Measurements from ENCODE around the gene CLDN19. TPM values are rescaled to one million over a fixed set of nuclear protein-coding genes. Genes with fewer than 3 reads are reported as not detected.

Gene CLDN19
- total and polyA plus RNA-seq, 9 of the 15 experiments (the other 6 are each of a cell fraction or from before 2014, with no cell fraction given): not detected

DNA sequence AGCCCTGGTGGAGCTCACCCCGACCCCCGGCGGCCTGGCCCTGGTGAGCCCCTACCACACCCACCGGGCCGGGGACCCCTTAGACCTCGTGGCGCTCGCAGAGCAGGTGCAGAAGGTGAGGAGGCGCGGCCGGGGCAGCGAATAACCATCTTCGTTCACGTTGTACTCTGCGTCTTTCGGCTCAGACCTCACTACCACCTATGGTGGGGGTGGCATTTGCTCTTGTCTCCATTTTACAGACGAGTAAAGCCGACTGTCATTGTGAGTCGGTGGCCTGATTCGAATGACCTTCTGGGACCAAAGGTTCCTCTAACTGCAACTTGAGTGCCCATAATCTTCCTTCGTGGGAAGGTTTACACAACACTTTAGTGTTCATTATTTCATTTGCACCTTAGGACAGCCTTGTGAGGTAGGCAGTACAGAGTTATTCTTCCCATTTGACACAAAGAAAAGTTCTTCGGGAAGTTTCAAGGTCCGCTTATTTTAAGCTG is 27.5 kb upstream of the CLDN19 start (continued):
- TF ChIP-seq, protein P1, sequence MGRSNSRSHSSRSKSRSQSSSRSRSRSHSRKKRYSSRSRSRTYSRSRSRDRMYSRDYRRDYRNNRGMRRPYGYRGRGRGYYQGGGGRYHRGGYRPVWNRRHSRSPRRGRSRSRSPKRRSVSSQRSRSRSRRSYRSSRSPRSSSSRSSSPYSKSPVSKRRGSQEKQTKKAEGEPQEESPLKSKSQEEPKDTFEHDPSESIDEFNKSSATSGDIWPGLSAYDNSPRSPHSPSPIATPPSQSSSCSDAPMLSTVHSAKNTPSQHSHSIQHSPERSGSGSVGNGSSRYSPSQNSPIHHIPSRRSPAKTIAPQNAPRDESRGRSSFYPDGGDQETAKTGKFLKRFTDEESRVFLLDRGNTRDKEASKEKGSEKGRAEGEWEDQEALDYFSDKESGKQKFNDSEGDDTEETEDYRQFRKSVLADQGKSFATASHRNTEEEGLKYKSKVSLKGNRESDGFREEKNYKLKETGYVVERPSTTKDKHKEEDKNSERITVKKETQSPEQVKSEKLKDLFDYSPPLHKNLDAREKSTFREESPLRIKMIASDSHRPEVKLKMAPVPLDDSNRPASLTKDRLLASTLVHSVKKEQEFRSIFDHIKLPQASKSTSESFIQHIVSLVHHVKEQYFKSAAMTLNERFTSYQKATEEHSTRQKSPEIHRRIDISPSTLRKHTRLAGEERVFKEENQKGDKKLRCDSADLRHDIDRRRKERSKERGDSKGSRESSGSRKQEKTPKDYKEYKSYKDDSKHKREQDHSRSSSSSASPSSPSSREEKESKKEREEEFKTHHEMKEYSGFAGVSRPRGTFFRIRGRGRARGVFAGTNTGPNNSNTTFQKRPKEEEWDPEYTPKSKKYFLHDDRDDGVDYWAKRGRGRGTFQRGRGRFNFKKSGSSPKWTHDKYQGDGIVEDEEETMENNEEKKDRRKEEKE (IDR thresholded peaks at IDR 0.05; ENCODE audit: borderline replicate concordance in 1 of 2, control insufficient read depth in 1 of 2, low read depth in 2 of 2, low read length in 1 of 2): no peak
- TF ChIP-seq ZSCAN29 (IDR thresholded peaks at IDR 0.05): no peak
- no peak for TF ChIP-seq ZNF766 (CRISPR knock-in tag; conservative IDR thresholded peaks at IDR 0.05)
- peak; percentile 93 for TF ChIP-seq ZBTB7A (IDR thresholded peaks at IDR 0.05; ENCODE audit: borderline replicate concordance, control insufficient read depth, low read depth, low read length)
- TF ChIP-seq ZFPM2 (CRISPR knock-in tag; IDR thresholded peaks at IDR 0.05): no peak
- TF ChIP-seq ZNF431 (CRISPR knock-in tag; IDR thresholded peaks at IDR 0.05): no peak
- no peak for TF ChIP-seq LARP7 (IDR thresholded peaks at IDR 0.05)
- TF ChIP-seq ZNF324 (CRISPR knock-in tag; IDR thresholded peaks at IDR 0.05): no peak
- 0 out of 2 replicates have a peak, but pooled peaks have one; percentile 38 for TF ChIP-seq FOSL1 (tag; conservative IDR thresholded peaks at IDR 0.05)
- no peak for TF ChIP-seq HNRNPL (IDR thresholded peaks at IDR 0.05; ENCODE audit: low read depth, low read length)
- no peak for TF ChIP-seq ZNF699 (CRISPR knock-in tag; IDR thresholded peaks at IDR 0.05; ENCODE audit: insufficient replicate concordance)
- TF ChIP-seq, protein P2, sequence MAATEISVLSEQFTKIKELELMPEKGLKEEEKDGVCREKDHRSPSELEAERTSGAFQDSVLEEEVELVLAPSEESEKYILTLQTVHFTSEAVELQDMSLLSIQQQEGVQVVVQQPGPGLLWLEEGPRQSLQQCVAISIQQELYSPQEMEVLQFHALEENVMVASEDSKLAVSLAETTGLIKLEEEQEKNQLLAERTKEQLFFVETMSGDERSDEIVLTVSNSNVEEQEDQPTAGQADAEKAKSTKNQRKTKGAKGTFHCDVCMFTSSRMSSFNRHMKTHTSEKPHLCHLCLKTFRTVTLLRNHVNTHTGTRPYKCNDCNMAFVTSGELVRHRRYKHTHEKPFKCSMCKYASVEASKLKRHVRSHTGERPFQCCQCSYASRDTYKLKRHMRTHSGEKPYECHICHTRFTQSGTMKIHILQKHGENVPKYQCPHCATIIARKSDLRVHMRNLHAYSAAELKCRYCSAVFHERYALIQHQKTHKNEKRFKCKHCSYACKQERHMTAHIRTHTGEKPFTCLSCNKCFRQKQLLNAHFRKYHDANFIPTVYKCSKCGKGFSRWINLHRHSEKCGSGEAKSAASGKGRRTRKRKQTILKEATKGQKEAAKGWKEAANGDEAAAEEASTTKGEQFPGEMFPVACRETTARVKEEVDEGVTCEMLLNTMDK (IDR thresholded peaks at IDR 0.05; ENCODE audit: borderline replicate concordance, insufficient read depth, low read depth, low read length, poor library complexity, severe bottlenecking): no peak
- TF ChIP-seq ZNF830 (CRISPR knock-in tag; IDR thresholded peaks at IDR 0.05): no peak
- TF ChIP-seq SMC3 (conservative IDR thresholded peaks at IDR 0.05; ENCODE audit: insufficient read depth, low read depth, low read length): no peak
- peak in 1 of 2 experiments; percentile 13; a peak in 1 of 4 replicates for TF ChIP-seq SIN3A (IDR thresholded peaks at IDR 0.05; ENCODE audit: borderline replicate concordance in 2 of 2, control insufficient read depth in 1 of 2, low read depth in 2 of 2, low read length in 2 of 2)
- TF ChIP-seq, protein P3, sequence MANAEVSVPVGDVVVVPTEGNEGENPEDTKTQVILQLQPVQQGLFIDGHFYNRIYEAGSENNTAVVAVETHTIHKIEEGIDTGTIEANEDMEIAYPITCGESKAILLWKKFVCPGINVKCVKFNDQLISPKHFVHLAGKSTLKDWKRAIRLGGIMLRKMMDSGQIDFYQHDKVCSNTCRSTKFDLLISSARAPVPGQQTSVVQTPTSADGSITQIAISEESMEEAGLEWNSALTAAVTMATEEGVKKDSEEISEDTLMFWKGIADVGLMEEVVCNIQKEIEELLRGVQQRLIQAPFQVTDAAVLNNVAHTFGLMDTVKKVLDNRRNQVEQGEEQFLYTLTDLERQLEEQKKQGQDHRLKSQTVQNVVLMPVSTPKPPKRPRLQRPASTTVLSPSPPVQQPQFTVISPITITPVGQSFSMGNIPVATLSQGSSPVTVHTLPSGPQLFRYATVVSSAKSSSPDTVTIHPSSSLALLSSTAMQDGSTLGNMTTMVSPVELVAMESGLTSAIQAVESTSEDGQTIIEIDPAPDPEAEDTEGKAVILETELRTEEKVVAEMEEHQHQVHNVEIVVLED (CRISPR knock-in tag; IDR thresholded peaks at IDR 0.05): no peak
- TF ChIP-seq, protein P4, sequence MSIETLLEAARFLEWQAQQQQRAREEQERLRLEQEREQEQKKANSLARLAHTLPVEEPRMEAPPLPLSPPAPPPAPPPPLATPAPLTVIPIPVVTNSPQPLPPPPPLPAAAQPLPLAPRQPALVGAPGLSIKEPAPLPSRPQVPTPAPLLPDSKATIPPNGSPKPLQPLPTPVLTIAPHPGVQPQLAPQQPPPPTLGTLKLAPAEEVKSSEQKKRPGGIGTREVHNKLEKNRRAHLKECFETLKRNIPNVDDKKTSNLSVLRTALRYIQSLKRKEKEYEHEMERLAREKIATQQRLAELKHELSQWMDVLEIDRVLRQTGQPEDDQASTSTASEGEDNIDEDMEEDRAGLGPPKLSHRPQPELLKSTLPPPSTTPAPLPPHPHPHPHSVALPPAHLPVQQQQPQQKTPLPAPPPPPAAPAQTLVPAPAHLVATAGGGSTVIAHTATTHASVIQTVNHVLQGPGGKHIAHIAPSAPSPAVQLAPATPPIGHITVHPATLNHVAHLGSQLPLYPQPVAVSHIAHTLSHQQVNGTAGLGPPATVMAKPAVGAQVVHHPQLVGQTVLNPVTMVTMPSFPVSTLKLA (conservative IDR thresholded peaks at IDR 0.05): peak in 1 of 2 experiments; percentile 40; a peak in 3 of 4 replicates
- peak; percentile 19; the same call in 1 of the 2 replicates for TF ChIP-seq ZEB2 (IDR thresholded peaks at IDR 0.05)
- no peak for TF ChIP-seq ZFP30 (CRISPR knock-in tag; IDR thresholded peaks at IDR 0.05; ENCODE audit: borderline replicate concordance)
